D721Med (cell line): ENCODE measurements around the gene LYST.
"Not testable (repeated sequence)": the region's sequence is repeated elsewhere in the genome, so short reads cannot be mapped to it uniquely, and the experiment has no call there.

Experiments
- DNase-seq: peaks from one replicate; pipeline ENCODE4 v3.0.0; 2011; ENCODE audit warnings: low spot score; ENCODE audit not compliant: insufficient read length
- FAIRE-seq: peaks from 2 replicates; lab custom pipeline; 2011; peaks lifted over from hg19 to GRCh38; lab: Jason Lieb, UNC
- CTCF ChIP-seq: IDR thresholded peaks from 2 replicates; pipeline ENCODE4 v1.5.1; 2012; ENCODE audit warnings: mild to moderate bottlenecking, control low read depth; ENCODE audit not compliant: insufficient read depth; ENCODE audit errors: missing control alignments

The LYST gene

GRCh38 chr1:235628316-235629005 lies 238.2 kb downstream of the LYST start:
- DNase-seq = no peak
- TF ChIP-seq CTCF = no peak
- no peak for FAIRE-seq

- FAIRE-seq (no peak), DNase-seq (no peak)
- TF ChIP-seq CTCF = no peak
These were observed 240.9 kb downstream of the LYST start for GRCh38 chr1:235625831-235626230.

GRCh38 chr1:235625340-235625739 lies 241.4 kb downstream of the LYST start:
- FAIRE-seq (no peak), DNase-seq (no peak)
- no peak for TF ChIP-seq CTCF

- FAIRE-seq = no peak
These were observed 241.9 kb downstream of the LYST start for GRCh38 chr1:235624721-235625333.

GRCh38 chr1:235622936-235623779 lies 243.5 kb downstream of the LYST start:
- TF ChIP-seq CTCF = no peak
- DNase-seq (no peak), FAIRE-seq (no peak)

More at GRCh38 chr1:235624721-235625333, 241.9 kb downstream of the LYST start:
- no peak for TF ChIP-seq CTCF
- DNase-seq = no peak

GRCh38 chr1:235619149-235619548 lies 247.6 kb downstream of the LYST start:
- not testable (repeated sequence) for FAIRE-seq, DNase-seq

- no peak for TF ChIP-seq CTCF
- FAIRE-seq (no peak), DNase-seq (no peak)
These were observed 248.9 kb downstream of the LYST start for GRCh38 chr1:235617808-235618207.
